DND-41 (cell line): ENCODE measurements around the gene PPP2R2D.

Experiments used
- EZH2 ChIP-seq: IDR thresholded peaks from 3 replicates; pipeline ENCODE4 v1.6.1; 2012; ENCODE audit warnings: borderline replicate concordance, low read depth, mild to moderate bottlenecking, moderate library complexity, low read length, inconsistent platforms; ENCODE audit not compliant: severe bottlenecking
- TF ChIP-seq, protein P1 (sequence below): IDR thresholded peaks from 2 replicates; pipeline ENCODE4 v1.5.1; 2012; ENCODE audit warnings: borderline replicate concordance, low read length, moderate library complexity, mild to moderate bottlenecking; ENCODE audit not compliant: poor library complexity, severe bottlenecking; ENCODE audit errors: extremely low read depth

DNA sequence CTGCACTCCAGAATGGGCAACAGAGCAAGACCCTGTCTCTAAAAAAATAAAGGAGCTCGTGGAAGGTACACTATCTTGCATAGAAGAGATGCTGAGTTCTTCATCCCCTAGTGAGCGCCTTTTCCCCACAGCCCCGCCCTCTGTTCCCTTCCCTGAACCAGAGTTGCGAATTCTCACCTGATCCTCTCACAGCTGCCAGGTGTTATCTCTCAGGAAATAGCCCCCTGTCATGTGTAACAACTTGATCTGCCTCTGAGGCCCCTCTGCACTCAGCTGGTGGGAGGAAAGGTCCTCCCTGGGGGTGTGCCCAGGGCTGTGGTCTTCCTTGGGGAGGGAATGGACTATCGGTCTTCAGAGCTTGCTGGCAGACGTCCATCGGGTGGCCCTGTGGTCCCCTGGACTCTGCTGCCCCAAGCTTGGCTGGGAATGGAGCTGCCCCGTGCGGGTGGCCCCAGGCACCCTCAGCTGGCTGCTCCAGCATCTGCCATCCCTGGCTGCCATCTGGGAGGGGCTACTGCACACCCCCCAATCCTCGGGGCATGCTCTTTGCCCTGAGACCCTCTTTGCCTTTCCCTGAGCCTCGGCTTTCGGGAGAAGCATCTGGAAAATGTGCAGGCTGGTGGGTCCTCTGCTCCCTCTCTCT is 102.6 kb downstream of the PPP2R2D start:
- TF ChIP-seq, protein P1, sequence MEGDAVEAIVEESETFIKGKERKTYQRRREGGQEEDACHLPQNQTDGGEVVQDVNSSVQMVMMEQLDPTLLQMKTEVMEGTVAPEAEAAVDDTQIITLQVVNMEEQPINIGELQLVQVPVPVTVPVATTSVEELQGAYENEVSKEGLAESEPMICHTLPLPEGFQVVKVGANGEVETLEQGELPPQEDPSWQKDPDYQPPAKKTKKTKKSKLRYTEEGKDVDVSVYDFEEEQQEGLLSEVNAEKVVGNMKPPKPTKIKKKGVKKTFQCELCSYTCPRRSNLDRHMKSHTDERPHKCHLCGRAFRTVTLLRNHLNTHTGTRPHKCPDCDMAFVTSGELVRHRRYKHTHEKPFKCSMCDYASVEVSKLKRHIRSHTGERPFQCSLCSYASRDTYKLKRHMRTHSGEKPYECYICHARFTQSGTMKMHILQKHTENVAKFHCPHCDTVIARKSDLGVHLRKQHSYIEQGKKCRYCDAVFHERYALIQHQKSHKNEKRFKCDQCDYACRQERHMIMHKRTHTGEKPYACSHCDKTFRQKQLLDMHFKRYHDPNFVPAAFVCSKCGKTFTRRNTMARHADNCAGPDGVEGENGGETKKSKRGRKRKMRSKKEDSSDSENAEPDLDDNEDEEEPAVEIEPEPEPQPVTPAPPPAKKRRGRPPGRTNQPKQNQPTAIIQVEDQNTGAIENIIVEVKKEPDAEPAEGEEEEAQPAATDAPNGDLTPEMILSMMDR: no peak
- no peak for TF ChIP-seq EZH2
